VCaP (cell line): ENCODE data around the gene LGALS3.
A peak's percentile ranks its signal among the peaks of the same experiment; 100 is the strongest.

Experiments used
- H3K27ac ChIP-seq: fragments of 450-650 bp; 2 replicates; pipeline ENCODE4 v1.5.1; 2017
- CTCF ChIP-seq: fragments of 450-650 bp; conservative IDR thresholded peaks from 2 replicates; pipeline ENCODE4 v1.5.1; 2017; ENCODE audit warnings: mild to moderate bottlenecking, moderate library complexity

The LGALS3 gene

GRCh38 chr14:55151601-55152000 lies 22.5 kb downstream of the LGALS3 start:
- no peak for TF ChIP-seq CTCF
- no peak overlapping the region for H3K27ac ChIP-seq

GRCh38 chr14:55152052-55152753 lies 23.2 kb downstream of the LGALS3 start:
- no peak overlapping the region for H3K27ac ChIP-seq
- no peak for TF ChIP-seq CTCF

- no peak for TF ChIP-seq CTCF
- no peak overlapping the region for H3K27ac ChIP-seq
Observed at GRCh38 chr14:55153951-55154350, 24.9 kb downstream of the LGALS3 start.

GRCh38 chr14:55157080-55157479 lies 28.0 kb downstream of the LGALS3 start:
- H3K27ac ChIP-seq: no peak overlapping the region
- TF ChIP-seq CTCF: no peak

GRCh38 chr14:55158412-55158811 lies 29.4 kb downstream of the LGALS3 start:
- H3K27ac ChIP-seq: no peak overlapping the region
- TF ChIP-seq CTCF: no peak

- TF ChIP-seq CTCF: peak; percentile 75
- no peak overlapping the region for H3K27ac ChIP-seq
Observed at GRCh38 chr14:55160989-55161388, 31.9 kb downstream of the LGALS3 start.

GRCh38 chr14:55170526-55170925 lies 41.5 kb downstream of the LGALS3 start:
- TF ChIP-seq CTCF: no peak
- no peak overlapping the region for H3K27ac ChIP-seq
